HEK293 (cell line): ENCODE results near the gene ECI1.

Experiments used
- CTCF ChIA-PET: fragments of 350-600 bp; formaldehyde crosslinking; extraction: SDS; loops from one replicate; lab custom pipeline; 2021; ENCODE audit warnings: antibody characterized with exemption; lab: Yijun Ruan, JAX
- POLR2A ChIA-PET: fragments of 300-600 bp; formaldehyde crosslinking; extraction: SDS; loops from one replicate; lab custom pipeline; 2020; ENCODE audit warnings: antibody characterized with exemption, inconsistent platforms; lab: Yijun Ruan, JAX
- H3K27ac ChIP-seq: fragments of 200-500 bp; sonication (Bioruptor generic); 2 replicates; pipeline ENCODE4 v1.5.1; 2014; ENCODE audit warnings: low read depth, low read length, control low read depth, inconsistent platforms; ENCODE audit errors: extremely low read depth
- H3K36me3 ChIP-seq, 2 experiments: fragments of 200-500 bp in 1 of 2; sonication (Bioruptor generic) in 1 of 2; 1 replicate in 1 of 2; 2 replicates in 1 of 2; pipeline ENCODE4 v1.5.1; 2014 to 2017; ENCODE audit warnings: inconsistent platforms in 2 of 2, low read length in 2 of 2; ENCODE audit not compliant: control insufficient read depth in 2 of 2, insufficient read depth in 1 of 2
- H3K4me1 ChIP-seq: fragments of 200-500 bp; sonication (Bioruptor generic); 2 replicates; pipeline ENCODE4 v1.5.1; 2014; ENCODE audit warnings: mild to moderate bottlenecking, low read length, inconsistent platforms; ENCODE audit not compliant: control insufficient read depth, insufficient read depth
- H3K4me3 ChIP-seq: 2 replicates; pipeline ENCODE4 v1.5.1; 2011; ENCODE audit warnings: low read depth, mild to moderate bottlenecking, control low read depth, low read length, moderate library complexity
- H3K9me3 ChIP-seq: fragments of 200-500 bp; sonication (Bioruptor generic); 2 replicates; pipeline ENCODE4 v1.5.1; 2014; ENCODE audit warnings: low read depth, low read length, inconsistent platforms; ENCODE audit not compliant: control insufficient read depth, insufficient read depth
- AEBP2 ChIP-seq: fragments of 450-650 bp; formaldehyde crosslinking; IDR thresholded peaks from 2 replicates; pipeline ENCODE4 v1.5.1; 2016; ENCODE audit warnings: missing biosample characterization, missing genetic modification characterization, borderline replicate concordance
- GLIS2 ChIP-seq: fragments of 450-650 bp; formaldehyde crosslinking; IDR thresholded peaks from 2 replicates; pipeline ENCODE4 v1.5.1; 2016; ENCODE audit warnings: missing biosample characterization, missing genetic modification characterization
- KLF1 ChIP-seq: fragments of 450-650 bp; formaldehyde crosslinking; IDR thresholded peaks from 2 replicates; pipeline ENCODE4 v1.5.1; 2016; ENCODE audit warnings: missing biosample characterization, missing genetic modification characterization
- KLF10 ChIP-seq: fragments of 450-650 bp; IDR thresholded peaks from 2 replicates; pipeline ENCODE4 v1.5.1; 2018; ENCODE audit warnings: missing biosample characterization, mild to moderate bottlenecking, missing genetic modification characterization
- MEIS1 ChIP-seq: sonication (generic); formaldehyde crosslinking; IDR thresholded peaks from 2 replicates; pipeline ENCODE4 v1.8.1; 2022; ENCODE audit warnings: missing genetic modification reagents, mild to moderate bottlenecking, borderline replicate concordance
- OSR2 ChIP-seq: fragments of 450-650 bp; formaldehyde crosslinking; IDR thresholded peaks from 2 replicates; pipeline ENCODE4 v1.5.1; 2016; ENCODE audit warnings: missing biosample characterization, missing genetic modification characterization
- OVOL3 ChIP-seq: fragments of 450-650 bp; formaldehyde crosslinking; IDR thresholded peaks from 2 replicates; pipeline ENCODE4 v1.5.1; 2016; ENCODE audit warnings: missing biosample characterization, missing genetic modification characterization
- TRIM28 ChIP-seq: IDR thresholded peaks from 2 replicates; pipeline ENCODE4 v1.6.1; 2011; ENCODE audit warnings: low read length, control low read depth, borderline replicate concordance
- ZBTB44 ChIP-seq: fragments of 450-650 bp; IDR thresholded peaks from 2 replicates; pipeline ENCODE4 v1.5.1; 2018; ENCODE audit warnings: missing biosample characterization, mild to moderate bottlenecking, missing genetic modification characterization
- ZIC2 ChIP-seq: fragments of 450-650 bp; formaldehyde crosslinking; IDR thresholded peaks from 2 replicates; pipeline ENCODE4 v1.5.1; 2016; ENCODE audit warnings: missing biosample characterization, missing genetic modification characterization
- ZNF10 ChIP-seq: fragments of 450-650 bp; formaldehyde crosslinking; IDR thresholded peaks from 2 replicates; pipeline ENCODE4 v1.5.1; 2017; ENCODE audit warnings: missing biosample characterization, missing genetic modification characterization
- ZNF146 ChIP-seq: fragments of 450-650 bp; formaldehyde crosslinking; IDR thresholded peaks from 2 replicates; pipeline ENCODE4 v1.5.1; 2016; ENCODE audit warnings: missing biosample characterization, missing genetic modification characterization
- ZNF221 ChIP-seq: fragments of 450-650 bp; formaldehyde crosslinking; IDR thresholded peaks from 2 replicates; pipeline ENCODE4 v1.5.1; 2017; ENCODE audit warnings: missing biosample characterization, missing genetic modification characterization, borderline replicate concordance
- ZNF354C ChIP-seq: fragments of 450-650 bp; formaldehyde crosslinking; IDR thresholded peaks from 2 replicates; pipeline ENCODE4 v1.5.1; 2016; ENCODE audit warnings: missing biosample characterization, missing genetic modification characterization, low read depth, borderline replicate concordance
- ZNF362 ChIP-seq: fragments of 450-650 bp; formaldehyde crosslinking; IDR thresholded peaks from 2 replicates; pipeline ENCODE4 v1.5.1; 2016; ENCODE audit warnings: missing biosample characterization, missing genetic modification characterization
- ZNF391 ChIP-seq: fragments of 450-650 bp; formaldehyde crosslinking; IDR thresholded peaks from 2 replicates; pipeline ENCODE4 v1.5.1; 2016; ENCODE audit warnings: low read depth, missing biosample characterization, missing genetic modification characterization, borderline replicate concordance
- ZNF548 ChIP-seq: fragments of 450-650 bp; formaldehyde crosslinking; IDR thresholded peaks from 2 replicates; pipeline ENCODE4 v1.5.1; 2016; ENCODE audit warnings: missing biosample characterization, missing genetic modification characterization
- ZNF585B ChIP-seq: fragments of 450-650 bp; formaldehyde crosslinking; IDR thresholded peaks from 2 replicates; pipeline ENCODE4 v1.5.1; 2016; ENCODE audit warnings: missing biosample characterization, missing genetic modification characterization
- ZNF623 ChIP-seq: fragments of 450-650 bp; formaldehyde crosslinking; IDR thresholded peaks from 2 replicates; pipeline ENCODE4 v1.5.1; 2016; ENCODE audit warnings: missing biosample characterization, missing genetic modification characterization
- ZNF645 ChIP-seq: fragments of 450-650 bp; formaldehyde crosslinking; IDR thresholded peaks from 2 replicates; pipeline ENCODE4; 2016; ENCODE audit warnings: missing biosample characterization, missing genetic modification characterization
- ZNF677 ChIP-seq: fragments of 450-650 bp; IDR thresholded peaks from 2 replicates; pipeline ENCODE4 v1.5.0; 2018; ENCODE audit warnings: missing biosample characterization, mild to moderate bottlenecking, missing genetic modification characterization, moderate library complexity
- ZNF707 ChIP-seq: fragments of 450-650 bp; formaldehyde crosslinking; IDR thresholded peaks from 2 replicates; pipeline ENCODE4 v1.5.1; 2016; ENCODE audit warnings: missing biosample characterization, missing genetic modification characterization
- ZNF768 ChIP-seq: fragments of 450-650 bp; formaldehyde crosslinking; IDR thresholded peaks from 2 replicates; pipeline ENCODE4 v1.5.1; 2018; ENCODE audit warnings: missing biosample characterization, mild to moderate bottlenecking, missing genetic modification characterization

Gene ECI1

GRCh38 chr16:2270588-2271470 lies 19.4 kb upstream of the ECI1 start (continued):
- TF ChIP-seq ZNF645, result no peak
- TF ChIP-seq, all 188 proteins: peak for 0

- Histone ChIP-seq H3K36me3 (peaks cover 5 to 19% of the 10 kb centered on the region in 2 experiments; a peak in 2 of 3 replicates), H3K4me3 (no peak overlapping the region), H3K27ac (no peak overlapping the region), H3K4me1 (peaks cover 7% of the 10 kb centered on the region; the same call in 1 of the 2 replicates), H3K9me3 (no peaks in the 10 kb centered on the region)
- 0 out of 2 replicates have a peak, but pooled peaks have one; percentile 21 for TF ChIP-seq GLIS2 (tag by site-specific recombination)
- TF ChIP-seq OVOL3 (tag by site-specific recombination), result no peak
- peak; percentile 58; the same call in 1 of the 2 replicates for TF ChIP-seq KLF10 (tag by site-specific recombination)
- 0 out of 2 replicates have a peak, but pooled peaks have one; percentile 11 for TF ChIP-seq ZNF10 (tag by site-specific recombination)
- ChIA-PET POLR2A (interaction anchor here (2.6 kb wide), 1 partner anchor 19 kb away, joined by 9 read pairs; the partner anchor contains the start of gene ECI1), CTCF (interaction anchor here (0.8 kb wide), 2 partner anchors 34 to 70 kb away, joined by 3 read pairs; partner anchors contain the start of gene DNASE1L2)
Measured at GRCh38 chr16:2270070-2270462, 18.7 kb upstream of the ECI1 start.

- Histone ChIP-seq H3K36me3 (peaks cover 13 to 39% of the 10 kb centered on the region in 2 experiments; a peak in 2 of 3 replicates), H3K9me3 (no peaks in the 10 kb centered on the region)
- POLR2A ChIA-PET, result interaction anchor here (0.6 to 1.2 kb wide), 8 partner anchors 9 to 263 kb away, joined by 3 to 9 read pairs (median 4); partner anchors contain the start of genes CEMP1, ECI1 and TEDC2
- TF ChIP-seq ZIC2, result peak; percentile 35
- no peak for TF ChIP-seq AEBP2 (tag by site-specific recombination)
- peak; percentile 99 for TF ChIP-seq ZNF391
- TF ChIP-seq ZBTB44 (tag by site-specific recombination), result no peak
- TF ChIP-seq TRIM28, result no peak
- TF ChIP-seq ZNF677 (tag by site-specific recombination), result no peak
- peak; percentile 9; the same call in 1 of the 2 replicates for TF ChIP-seq OSR2
- peak; percentile 78 for TF ChIP-seq KLF1
- no peak for TF ChIP-seq ZNF354C (tag by site-specific recombination)
- no peak for TF ChIP-seq ZNF585B (tag by site-specific recombination)
- no peak for TF ChIP-seq ZNF768 (tag by site-specific recombination)
- TF ChIP-seq KLF10 (tag by site-specific recombination), result peak; percentile 96
- TF ChIP-seq ZNF707 (tag by site-specific recombination), result 0 out of 2 replicates have a peak, but pooled peaks have one; percentile 38
- peak; percentile 82 for TF ChIP-seq ZNF146 (tag by site-specific recombination)
- TF ChIP-seq MEIS1 (CRISPR knock-in tag), result no peak
- no peak for TF ChIP-seq ZNF362 (tag by site-specific recombination)
- peak; percentile 45 for TF ChIP-seq ZNF623 (tag by site-specific recombination)
- TF ChIP-seq ZNF645, result peak; percentile 89
- TF ChIP-seq ZNF548 (tag by site-specific recombination), result no peak
- no peak for TF ChIP-seq ZNF221 (tag by site-specific recombination)
Measured at GRCh38 chr16:2267913-2268666, 16.7 kb upstream of the ECI1 start, which contains the start of gene RNPS1. Gene RNPS1, minus strand, starts transcription at chr16:2268126. Its CDS starts 3,483 bp downstream, at chr16:2264643.

More at GRCh38 chr16:2267913-2268666, 16.7 kb upstream of the ECI1 start, which contains the start of gene RNPS1:
- H3K27ac ChIP-seq, result peak within 1 kb of the TSS; percentile 98
- CTCF ChIA-PET, result no interaction called here
- peaks cover 8% of the 10 kb centered on the region; the same call in 1 of the 2 replicates for H3K4me1 ChIP-seq
- peak within 1 kb of the TSS; percentile 65 for H3K4me3 ChIP-seq
